ENCODE measurements around the gene GPX2.

The GPX2 gene

DNA sequence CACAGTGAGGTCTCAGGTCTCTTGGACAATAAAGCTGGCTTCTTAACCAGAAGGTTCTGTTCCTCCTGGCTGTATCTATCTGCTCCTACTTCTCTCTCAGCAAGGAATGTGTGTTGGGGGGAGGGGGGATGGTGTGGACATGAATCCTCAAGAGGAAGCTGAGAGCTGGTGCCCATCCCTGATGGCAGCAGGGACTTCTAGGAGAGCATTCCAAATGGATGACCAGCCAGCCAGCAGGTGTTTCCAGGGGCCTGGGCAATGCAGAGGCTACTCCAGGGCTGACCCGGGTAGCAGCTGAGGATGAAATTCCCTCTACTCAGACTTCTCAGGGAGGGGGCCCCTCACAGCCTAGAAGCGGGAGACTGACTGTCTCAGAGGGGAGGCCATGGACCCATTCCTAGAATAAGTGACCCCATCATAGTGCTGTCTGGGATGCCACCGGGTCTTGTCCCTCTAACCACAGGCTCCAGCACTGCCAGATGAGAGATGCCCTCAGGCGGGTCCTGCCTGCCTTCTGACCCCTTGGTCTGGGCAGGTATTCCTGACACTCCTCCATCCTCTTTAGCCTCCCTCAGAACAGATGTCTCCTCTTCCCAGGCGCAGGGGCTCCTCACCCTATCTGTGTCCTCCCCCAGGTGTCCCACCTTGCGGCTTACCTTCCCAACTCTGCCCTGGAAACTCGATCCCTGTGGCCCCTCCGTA lies 28.4 kb upstream of the GPX2 start:
- H3K9me3 ChIP-seq (ENCODE audit: low read length): no peaks in the 10 kb centered on the region
- peak overlapping the region; percentile 69 for H3K4me3 ChIP-seq (ENCODE audit: low read length)

DNA sequence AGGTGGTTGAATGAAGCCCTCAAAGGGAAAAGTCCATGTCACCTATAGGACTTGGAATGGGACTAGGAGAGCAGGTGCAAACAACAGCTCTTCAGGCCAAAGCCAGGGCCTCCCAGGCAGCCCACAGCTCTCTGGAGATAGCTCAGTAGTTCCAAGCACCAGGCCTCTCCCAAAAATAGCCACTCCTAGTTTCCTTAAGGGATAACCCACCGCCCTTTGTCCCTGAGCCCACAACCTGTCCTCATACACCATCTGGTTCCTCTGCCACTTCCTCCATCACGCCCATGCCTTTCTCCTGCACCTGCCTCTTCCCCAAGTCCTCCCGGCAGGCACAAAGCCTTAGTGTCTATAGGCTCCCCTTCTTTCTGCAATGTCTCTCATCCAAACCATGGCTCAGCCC lies 27.5 kb upstream of the GPX2 start:
- Histone ChIP-seq H3K4me1 (ENCODE audit: insufficient read depth, low read length) (peaks cover 6% of the 10 kb centered on the region), H2AFZ (ENCODE audit: low read depth, low read length) (no peak overlapping the region), H3K9me3 (ENCODE audit: low read length) (no peaks in the 10 kb centered on the region), H3K36me3 (ENCODE audit: insufficient read depth, low read length) (no peaks in the 10 kb centered on the region), H3K4me3 (ENCODE audit: low read length) (no peak overlapping the region), H3K27me3 (ENCODE audit: insufficient read depth, low read length) (no peaks in the 10 kb centered on the region)

More for the DNA sequence above, 28.4 kb upstream of the GPX2 start:
- Histone ChIP-seq H2AFZ (ENCODE audit: low read depth, low read length) (peak overlapping the region; percentile 82), H3K27me3 (ENCODE audit: insufficient read depth, low read length) (no peaks in the 10 kb centered on the region), H3K4me1 (ENCODE audit: insufficient read depth, low read length) (peaks cover 6% of the 10 kb centered on the region), H3K36me3 (ENCODE audit: insufficient read depth, low read length) (no peaks in the 10 kb centered on the region)

DNA sequence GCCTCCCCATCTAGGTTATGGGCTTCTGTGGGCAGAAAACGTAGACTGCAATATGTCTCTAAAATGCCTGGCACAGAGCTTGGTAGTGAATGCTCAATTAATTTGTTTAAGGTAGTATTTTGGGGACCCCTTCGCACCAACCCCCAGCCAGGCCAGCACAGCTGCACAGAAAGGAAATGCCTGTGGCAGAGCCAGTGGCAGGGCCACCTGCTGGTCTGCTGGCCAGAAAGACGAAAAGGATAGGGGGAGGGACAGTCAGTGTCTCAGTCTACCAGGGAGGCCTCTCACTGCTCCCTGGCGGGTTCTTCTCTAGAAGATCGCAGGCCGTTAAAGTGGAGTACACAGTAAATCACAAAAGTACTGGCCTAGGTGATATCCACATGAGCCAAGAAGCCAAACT lies 26.1 kb upstream of the GPX2 start:
- no peak overlapping the region for H2AFZ ChIP-seq (ENCODE audit: low read depth, low read length)
- no peaks in the 10 kb centered on the region for H3K9me3 ChIP-seq (ENCODE audit: low read length)
- H3K4me3 ChIP-seq (ENCODE audit: low read length): no peak overlapping the region
- H3K27me3 ChIP-seq (ENCODE audit: insufficient read depth, low read length): no peaks in the 10 kb centered on the region
- H3K36me3 ChIP-seq (ENCODE audit: insufficient read depth, low read length): no peaks in the 10 kb centered on the region
- H3K4me1 ChIP-seq (ENCODE audit: insufficient read depth, low read length): peaks cover 6% of the 10 kb centered on the region

DNA sequence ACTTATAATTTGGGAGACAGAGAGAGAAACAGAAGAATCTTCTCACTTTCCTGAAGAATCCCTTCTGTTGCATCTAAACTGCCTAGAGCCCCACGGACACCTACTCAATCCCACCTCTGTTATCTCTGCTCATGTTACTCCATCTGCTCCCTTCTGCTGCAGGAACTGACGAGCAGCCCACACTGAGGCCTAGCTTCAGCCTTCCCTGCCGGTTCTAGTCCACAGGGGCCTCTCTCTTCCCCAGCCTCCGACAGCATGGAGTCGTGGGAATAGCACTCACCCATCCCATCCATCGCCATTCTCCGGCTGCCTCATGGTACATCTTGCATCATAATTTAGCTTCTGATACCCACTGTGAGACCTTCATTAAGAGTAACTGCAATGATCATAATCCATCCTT lies 25.6 kb upstream of the GPX2 start:
- H3K4me3 ChIP-seq (ENCODE audit: low read length): no peak overlapping the region
- no peaks in the 10 kb centered on the region for H3K27me3 ChIP-seq (ENCODE audit: insufficient read depth, low read length)
- H3K9me3 ChIP-seq (ENCODE audit: low read length): no peaks in the 10 kb centered on the region
- no peaks in the 10 kb centered on the region for H3K36me3 ChIP-seq (ENCODE audit: insufficient read depth, low read length)
- peaks cover 6% of the 10 kb centered on the region for H3K4me1 ChIP-seq (ENCODE audit: insufficient read depth, low read length)
- H2AFZ ChIP-seq (ENCODE audit: low read depth, low read length): no peak overlapping the region

DNA sequence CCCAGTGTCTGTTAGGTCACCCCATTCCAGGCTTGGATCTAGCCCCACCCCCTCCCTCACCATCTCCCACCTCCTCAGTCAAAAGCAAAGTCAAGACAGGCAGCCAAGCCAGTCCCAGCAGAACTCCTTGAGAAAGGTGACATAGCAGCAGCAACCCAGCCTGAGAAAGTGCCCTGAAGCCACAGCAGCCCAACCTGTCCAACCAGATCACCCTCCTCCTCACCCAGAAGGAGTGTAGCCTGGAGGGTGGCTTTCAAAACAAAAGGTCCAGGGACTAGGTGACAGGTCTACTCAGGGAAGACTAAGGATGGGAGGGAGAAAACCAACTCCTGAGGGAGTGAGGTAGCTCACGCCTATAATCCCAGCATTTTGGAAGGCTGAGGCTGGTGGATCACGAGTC lies 24.4 kb upstream of the GPX2 start:
- H3K36me3 ChIP-seq (ENCODE audit: insufficient read depth, low read length): no peaks in the 10 kb centered on the region
- no peak overlapping the region for H3K4me3 ChIP-seq (ENCODE audit: low read length)
- no peaks in the 10 kb centered on the region for H3K27me3 ChIP-seq (ENCODE audit: insufficient read depth, low read length)
- no peaks in the 10 kb centered on the region for H3K9me3 ChIP-seq (ENCODE audit: low read length)
- H2AFZ ChIP-seq (ENCODE audit: low read depth, low read length): no peak overlapping the region
- peaks cover 6% of the 10 kb centered on the region for H3K4me1 ChIP-seq (ENCODE audit: insufficient read depth, low read length)

DNA sequence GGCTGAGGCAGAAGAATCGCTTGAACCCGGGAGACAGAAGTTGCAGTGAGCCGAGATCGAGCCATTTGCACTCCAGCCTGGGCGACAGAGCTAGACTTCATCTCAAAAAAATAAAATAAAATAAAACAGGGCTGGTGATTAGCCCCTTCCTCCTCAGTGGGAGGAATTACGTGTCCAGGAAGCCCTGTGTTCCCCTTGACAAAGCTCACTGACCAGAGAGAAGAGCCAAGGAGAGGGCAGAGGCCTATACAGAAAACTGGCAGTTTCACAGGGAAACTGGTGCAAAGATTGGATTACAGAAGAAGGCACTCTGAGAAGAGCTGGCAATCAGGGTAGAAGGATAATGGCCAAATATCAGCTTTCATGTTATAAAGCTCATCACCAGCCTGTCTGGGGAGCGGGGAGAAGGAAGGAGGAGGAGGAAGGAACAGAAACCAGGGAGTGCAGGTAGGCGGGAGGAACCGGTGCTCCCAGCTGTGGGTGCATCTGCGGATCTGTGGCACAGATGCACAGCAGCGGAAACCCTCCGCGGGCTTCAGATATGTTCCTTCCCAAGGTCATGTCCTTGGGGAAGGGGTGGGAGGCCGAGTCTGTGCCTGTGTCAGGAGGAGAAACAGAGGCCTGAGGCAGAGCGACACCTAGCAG lies 22.9 kb upstream of the GPX2 start:
- H3K36me3 ChIP-seq (ENCODE audit: insufficient read depth, low read length): no peaks in the 10 kb centered on the region
- H3K4me1 ChIP-seq (ENCODE audit: insufficient read depth, low read length): no peaks in the 10 kb centered on the region
- H3K27me3 ChIP-seq (ENCODE audit: insufficient read depth, low read length): no peaks in the 10 kb centered on the region
- H3K9me3 ChIP-seq (ENCODE audit: low read length): no peaks in the 10 kb centered on the region
- no peak overlapping the region for H3K4me3 ChIP-seq (ENCODE audit: low read length)
- H2AFZ ChIP-seq (ENCODE audit: low read depth, low read length): no peak overlapping the region

DNA sequence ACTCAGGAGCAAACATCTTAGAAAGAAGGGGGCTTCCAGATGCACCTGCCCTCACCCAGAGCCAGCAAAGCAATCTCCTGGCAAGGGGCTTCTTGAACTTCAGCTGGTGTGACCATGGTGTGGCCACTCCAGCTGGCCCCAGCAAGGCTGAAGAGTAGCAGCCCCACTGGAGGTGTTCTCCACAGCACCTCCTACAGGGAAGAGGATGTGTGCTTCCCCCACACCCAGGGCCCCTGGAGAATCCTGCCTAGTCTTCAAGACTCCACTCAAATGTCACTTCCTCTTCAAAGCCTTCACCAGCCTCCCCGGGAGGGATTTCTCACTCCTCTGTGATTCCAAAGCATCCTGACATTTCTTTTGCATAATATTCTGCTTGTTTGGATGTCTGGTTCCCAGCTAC lies 21.1 kb upstream of the GPX2 start:
- Histone ChIP-seq H3K36me3 (ENCODE audit: insufficient read depth, low read length) (no peaks in the 10 kb centered on the region), H3K9me3 (ENCODE audit: low read length) (no peaks in the 10 kb centered on the region), H3K4me1 (ENCODE audit: insufficient read depth, low read length) (no peaks in the 10 kb centered on the region), H3K4me3 (ENCODE audit: low read length) (no peak overlapping the region), H3K27me3 (ENCODE audit: insufficient read depth, low read length) (no peaks in the 10 kb centered on the region), H2AFZ (ENCODE audit: low read depth, low read length) (no peak overlapping the region)

DNA sequence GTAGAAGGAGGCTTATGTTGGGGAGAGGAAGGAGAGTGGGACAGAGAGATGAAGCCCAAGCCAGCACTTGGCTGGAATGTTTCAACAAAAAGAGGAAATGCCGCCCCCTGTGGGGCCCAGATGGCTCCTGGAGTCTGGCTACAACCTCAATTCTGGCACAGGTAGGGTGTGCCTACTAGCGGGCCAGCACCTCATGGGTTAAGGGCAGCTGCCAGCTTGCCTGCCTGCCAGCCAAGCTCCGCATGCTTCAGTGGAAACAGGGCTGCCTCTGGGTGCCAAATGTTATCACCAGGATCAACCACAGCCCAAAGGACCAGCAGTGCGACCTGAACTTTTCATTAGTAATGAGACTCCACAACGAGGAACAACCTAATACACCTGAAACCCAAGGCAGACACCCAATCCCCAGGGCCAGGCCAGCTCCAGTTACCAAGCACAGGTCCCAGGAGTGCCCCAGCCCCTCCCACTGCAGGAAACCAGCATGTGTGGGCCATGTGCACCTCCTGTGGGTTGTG lies 18.3 kb upstream of the GPX2 start:
- no peaks in the 10 kb centered on the region for H3K27me3 ChIP-seq (ENCODE audit: insufficient read depth, low read length)
- no peaks in the 10 kb centered on the region for H3K4me1 ChIP-seq (ENCODE audit: insufficient read depth, low read length)
- H3K36me3 ChIP-seq (ENCODE audit: insufficient read depth, low read length): no peaks in the 10 kb centered on the region
- H3K4me3 ChIP-seq (ENCODE audit: low read length): no peak overlapping the region
- no peak overlapping the region for H2AFZ ChIP-seq (ENCODE audit: low read depth, low read length)
- H3K9me3 ChIP-seq (ENCODE audit: low read length): no peaks in the 10 kb centered on the region

DNA sequence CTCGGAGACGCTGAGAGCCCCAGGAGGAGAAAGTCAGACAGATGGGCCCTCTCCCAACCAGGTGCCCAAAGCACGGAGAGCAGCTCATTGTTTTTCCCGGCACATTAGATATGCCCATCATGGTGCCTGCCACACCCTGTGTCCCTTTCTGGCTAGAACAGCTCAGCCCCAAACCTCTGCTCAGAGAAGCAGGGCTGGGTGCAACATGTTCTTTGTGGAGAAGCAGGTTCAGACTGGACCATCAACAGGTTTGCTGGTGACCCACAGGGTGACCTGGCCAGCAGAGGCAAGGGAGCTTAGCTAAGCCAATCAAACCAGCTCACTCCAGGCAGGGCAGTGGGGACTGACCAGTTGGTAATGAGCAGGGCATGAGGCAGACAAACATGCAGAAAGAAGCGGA lies 16.2 kb upstream of the GPX2 start:
- Histone ChIP-seq H3K4me1 (ENCODE audit: insufficient read depth, low read length) (no peaks in the 10 kb centered on the region), H3K4me3 (ENCODE audit: low read length) (no peak overlapping the region), H2AFZ (ENCODE audit: low read depth, low read length) (no peak overlapping the region), H3K27me3 (ENCODE audit: insufficient read depth, low read length) (no peaks in the 10 kb centered on the region), H3K36me3 (ENCODE audit: insufficient read depth, low read length) (no peaks in the 10 kb centered on the region), H3K9me3 (ENCODE audit: low read length) (no peaks in the 10 kb centered on the region)

DNA sequence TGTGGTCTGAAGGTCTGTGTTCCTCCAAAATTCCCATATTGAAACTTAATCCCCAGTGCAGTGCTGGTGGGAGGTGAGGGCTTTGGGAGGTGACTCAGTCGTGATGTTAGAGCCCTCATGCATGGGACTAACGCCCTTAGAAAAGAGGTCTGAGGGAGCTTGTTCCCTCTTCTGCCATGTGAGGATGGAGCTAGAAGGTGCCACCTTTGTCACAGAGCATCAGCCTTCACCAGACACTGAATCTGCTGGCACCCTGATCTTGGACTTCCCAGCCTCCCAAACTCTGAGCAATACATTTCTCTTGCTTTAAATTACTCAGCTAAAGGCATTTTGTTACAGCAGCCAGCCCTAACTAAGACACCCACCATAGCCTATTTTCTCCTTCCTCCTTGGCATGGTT lies 15.7 kb upstream of the GPX2 start:
- H3K9me3 ChIP-seq (ENCODE audit: low read length): no peaks in the 10 kb centered on the region
- H3K36me3 ChIP-seq (ENCODE audit: insufficient read depth, low read length): no peaks in the 10 kb centered on the region
- no peaks in the 10 kb centered on the region for H3K27me3 ChIP-seq (ENCODE audit: insufficient read depth, low read length)
- H3K4me1 ChIP-seq (ENCODE audit: insufficient read depth, low read length): no peaks in the 10 kb centered on the region
- no peak overlapping the region for H2AFZ ChIP-seq (ENCODE audit: low read depth, low read length)
- H3K4me3 ChIP-seq (ENCODE audit: low read length): no peak overlapping the region

DNA sequence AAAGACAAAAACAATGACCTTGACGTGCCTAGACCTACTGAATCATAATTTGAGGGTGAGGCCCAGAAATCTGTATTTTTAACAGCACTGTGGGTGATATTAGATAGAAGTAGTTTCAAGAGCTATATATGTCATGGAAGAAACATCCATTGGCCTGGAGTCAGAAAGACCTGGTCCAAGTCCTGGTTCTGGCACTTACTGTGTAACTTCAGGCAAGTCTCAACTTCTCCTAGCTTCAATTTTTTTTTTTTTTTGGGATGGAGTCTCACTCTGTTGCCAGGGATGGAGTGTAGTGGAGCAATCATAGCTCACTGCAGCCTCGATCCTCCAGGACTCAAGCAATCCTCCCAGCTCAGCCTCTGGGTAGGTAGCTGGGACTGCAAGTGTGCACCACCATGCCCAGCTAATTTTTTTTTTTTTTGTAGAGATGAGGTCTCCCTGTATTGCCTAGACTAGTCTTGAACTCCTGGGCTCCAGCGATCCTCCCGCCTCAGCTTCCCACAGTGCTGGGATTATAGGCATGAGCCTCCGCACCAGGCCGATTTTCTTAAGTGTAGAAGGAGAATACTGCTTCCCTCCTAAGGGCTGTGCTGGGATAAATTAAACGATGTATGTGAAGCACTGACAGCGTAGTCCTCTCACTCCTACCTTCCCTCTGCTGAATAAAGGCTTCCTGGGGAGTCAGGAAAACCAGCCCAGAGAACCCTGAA lies 14.3 kb upstream of the GPX2 start:
- Histone ChIP-seq H3K4me3 (ENCODE audit: low read length) (no peak overlapping the region), H3K4me1 (ENCODE audit: insufficient read depth, low read length) (no peaks in the 10 kb centered on the region), H3K36me3 (ENCODE audit: insufficient read depth, low read length) (peaks cover 6% of the 10 kb centered on the region), H3K9me3 (ENCODE audit: low read length) (no peaks in the 10 kb centered on the region), H2AFZ (ENCODE audit: low read depth, low read length) (no peak overlapping the region), H3K27me3 (ENCODE audit: insufficient read depth, low read length) (no peaks in the 10 kb centered on the region)

DNA sequence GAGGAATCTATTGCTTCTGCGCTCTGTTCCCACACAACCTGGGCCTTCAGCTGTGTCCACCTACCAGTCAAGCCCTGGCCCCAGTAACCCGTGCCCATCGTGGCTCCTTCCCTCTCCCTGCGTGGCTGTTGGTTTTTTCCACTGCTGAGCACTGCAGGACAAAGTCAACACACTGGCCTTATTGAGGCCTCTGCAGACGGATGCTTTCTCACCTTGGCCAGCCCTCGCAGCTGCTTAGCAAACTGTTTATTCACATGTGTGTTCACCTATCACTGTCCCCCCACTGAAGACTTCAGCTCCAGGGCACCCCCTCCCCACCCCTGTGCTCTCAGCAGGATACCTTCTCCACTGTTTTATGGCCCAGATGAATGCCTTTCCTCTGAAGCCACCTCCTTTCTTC lies 12.8 kb upstream of the GPX2 start:
- Histone ChIP-seq H3K4me1 (ENCODE audit: insufficient read depth, low read length) (no peaks in the 10 kb centered on the region), H3K27me3 (ENCODE audit: insufficient read depth, low read length) (no peaks in the 10 kb centered on the region), H3K9me3 (ENCODE audit: low read length) (no peaks in the 10 kb centered on the region), H3K36me3 (ENCODE audit: insufficient read depth, low read length) (peaks cover 15% of the 10 kb centered on the region), H2AFZ (ENCODE audit: low read depth, low read length) (no peak overlapping the region), H3K4me3 (ENCODE audit: low read length) (no peak overlapping the region)

DNA sequence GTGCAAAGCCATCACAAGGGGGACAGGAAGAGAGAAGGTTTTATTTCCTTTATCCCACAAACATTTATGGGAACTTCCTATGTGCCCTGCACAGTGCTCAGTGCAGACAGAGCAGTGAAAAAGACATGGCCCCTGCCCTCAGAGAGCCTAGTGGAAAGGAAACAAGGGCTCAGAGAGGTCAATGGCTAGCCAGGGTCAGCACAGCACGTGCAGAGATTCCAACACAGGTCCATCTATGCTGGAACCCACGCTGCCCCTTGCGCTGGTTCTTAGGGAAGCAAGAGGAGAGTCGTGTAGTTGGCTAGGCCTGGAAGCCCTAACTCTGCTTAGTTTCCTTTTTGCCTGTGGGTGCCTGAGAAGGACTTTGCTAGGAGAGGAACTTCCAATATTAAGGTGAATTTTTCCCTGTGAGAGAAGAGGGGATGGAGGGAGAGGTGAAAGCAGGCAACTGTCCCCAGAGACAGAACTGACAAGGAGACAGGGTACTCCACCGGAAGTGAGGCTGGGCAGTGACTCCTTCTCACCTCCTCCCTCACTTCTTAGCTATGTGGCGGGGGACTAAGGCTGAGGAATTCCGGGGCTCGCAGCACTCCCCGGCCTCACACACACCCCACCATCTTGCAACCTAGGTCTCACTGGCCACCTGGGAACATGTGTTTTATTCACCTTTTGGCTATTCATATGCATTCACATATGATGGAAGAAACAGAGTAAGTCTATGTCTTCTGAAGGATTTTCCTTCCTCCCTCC lies 12.1 kb upstream of the GPX2 start:
- no peaks in the 10 kb centered on the region for H3K4me1 ChIP-seq (ENCODE audit: insufficient read depth, low read length)

More for the DNA sequence above, 12.1 kb upstream of the GPX2 start:
- H2AFZ ChIP-seq (ENCODE audit: low read depth, low read length): no peak overlapping the region
- no peaks in the 10 kb centered on the region for H3K27me3 ChIP-seq (ENCODE audit: insufficient read depth, low read length)
- no peak overlapping the region for H3K4me3 ChIP-seq (ENCODE audit: low read length)
- peaks cover 17% of the 10 kb centered on the region for H3K36me3 ChIP-seq (ENCODE audit: insufficient read depth, low read length)
- no peaks in the 10 kb centered on the region for H3K9me3 ChIP-seq (ENCODE audit: low read length)
